Measurements from ENCODE around the gene CD59. TPM values are rescaled to one million over a fixed set of nuclear protein-coding genes. Genes with fewer than 3 reads are reported as not detected.

CD59 gene
- total and polyA plus RNA-seq, 9 of the 15 experiments (the other 6 are each of a cell fraction or from before 2014, with no cell fraction given) = 38.1 to 338 (median 173) TPM

GRCh38 chr11:33735271-33736147, 714 bp downstream of the CD59 start (continued):
- TF ChIP-seq CREB5 (CRISPR knock-in tag; IDR thresholded peaks at IDR 0.05) = no peak
- no peak for TF ChIP-seq NR3C1 (CRISPR knock-in tag; IDR thresholded peaks at IDR 0.05)
- no peak for TF ChIP-seq TBP (optimal IDR thresholded peaks at IDR 0.05; ENCODE audit: low read depth, low read length)
- TF ChIP-seq NONO (IDR thresholded peaks at IDR 0.05; ENCODE audit: low read depth in 2 of 2, low read length in 1 of 2) = no peak
- TF ChIP-seq ZNF165 (CRISPR knock-in tag; IDR thresholded peaks at IDR 0.05; ENCODE audit: borderline replicate concordance) = no peak
- no peak for TF ChIP-seq RBM14 (IDR thresholded peaks at IDR 0.05; ENCODE audit: borderline replicate concordance, insufficient read depth, low read depth, low read length)
- TF ChIP-seq KLF6 (CRISPR knock-in tag; IDR thresholded peaks at IDR 0.05; ENCODE audit: borderline replicate concordance) = no peak
- TF ChIP-seq HLTF (IDR thresholded peaks at IDR 0.05) = no peak
- no peak for TF ChIP-seq E2F3 (CRISPR knock-in tag; IDR thresholded peaks at IDR 0.05)
- TF ChIP-seq NBN (IDR thresholded peaks at IDR 0.05; ENCODE audit: low read depth) = no peak
- no peak for TF ChIP-seq ZBTB5 (IDR thresholded peaks at IDR 0.05)
- TF ChIP-seq COPS2 (conservative IDR thresholded peaks at IDR 0.05) = no peak
- TF ChIP-seq CBX8 (IDR thresholded peaks at IDR 0.05; ENCODE audit: borderline replicate concordance, extremely low read depth, low read depth, low read length, poor library complexity, severe bottlenecking) = no peak
- TF ChIP-seq, protein P1, sequence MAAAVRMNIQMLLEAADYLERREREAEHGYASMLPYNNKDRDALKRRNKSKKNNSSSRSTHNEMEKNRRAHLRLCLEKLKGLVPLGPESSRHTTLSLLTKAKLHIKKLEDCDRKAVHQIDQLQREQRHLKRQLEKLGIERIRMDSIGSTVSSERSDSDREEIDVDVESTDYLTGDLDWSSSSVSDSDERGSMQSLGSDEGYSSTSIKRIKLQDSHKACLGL (CRISPR knock-in tag; IDR thresholded peaks at IDR 0.05; ENCODE audit: borderline replicate concordance, poor library complexity, severe bottlenecking) = no peak
- no peak for TF ChIP-seq ZNF785 (CRISPR knock-in tag; IDR thresholded peaks at IDR 0.05)
- no peak for TF ChIP-seq POLR3G (IDR thresholded peaks at IDR 0.05; ENCODE audit: extremely low read depth, insufficient read length, insufficient replicate concordance)
- peak; percentile 41; the same call in 1 of the 2 replicates for TF ChIP-seq E2F1 (CRISPR knock-in tag; IDR thresholded peaks at IDR 0.05)
- TF ChIP-seq TRIM25 (IDR thresholded peaks at IDR 0.05; ENCODE audit: borderline replicate concordance) = no peak
- 0 out of 2 replicates have a peak, but pooled peaks have one; percentile 5 for TF ChIP-seq TEAD4 (IDR thresholded peaks at IDR 0.05; ENCODE audit: low read length)
- TF ChIP-seq TEAD4 (CRISPR knock-in tag; IDR thresholded peaks at IDR 0.05; ENCODE audit: borderline replicate concordance) = no peak

All from K562 (cell line).